Measurements from ENCODE around the gene ARSH. TPM values are rescaled to one million over a fixed set of nuclear protein-coding genes. Genes with fewer than 3 reads are reported as not detected.
"Not testable (repeated sequence)": the region's sequence is repeated elsewhere in the genome, so short reads cannot be mapped to it uniquely, and the experiment has no call there.

ARSH gene
- total RNA-seq = not detected
- long read RNA-seq = 0 reads

DNA sequence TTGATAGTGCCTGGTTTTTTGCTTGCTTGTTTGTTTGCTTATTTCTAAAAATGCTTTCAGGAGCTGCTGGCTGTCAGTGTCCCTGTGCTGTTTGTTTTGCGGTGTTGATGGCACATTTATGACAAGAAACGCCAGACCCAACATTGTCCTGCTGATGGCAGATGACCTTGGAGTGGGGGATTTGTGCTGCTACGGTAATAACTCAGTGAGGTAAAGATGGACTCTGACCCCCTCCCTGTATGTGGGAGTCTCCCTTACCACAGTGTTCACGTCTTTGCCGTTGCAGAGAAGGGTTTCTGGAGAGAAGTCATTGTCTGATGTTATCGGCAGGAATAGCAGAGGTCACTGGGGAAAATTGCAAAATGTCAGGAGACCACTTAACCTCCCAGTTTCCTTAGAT lies at the start of gene ARSH:
TSS of gene ARSH (plus strand) at position 52 of the 400 bp plus-strand sequence. CDS start at position 119, 67 bp downstream.
- no peak for DNase-seq
- no peak for ATAC-seq
- Histone ChIP-seq H3K27ac (no peak within 1 kb of the TSS), H3K27me3 (no peaks in the 10 kb centered on the region), H3K9me3 (peaks cover 0 to 5% (median 1%) of the 10 kb centered on the region in 4 donors), H3K4me3 (no peak within 1 kb of the TSS), H3K36me3 (no peaks in the 10 kb centered on the region), H3K4me1 (no peaks in the 10 kb centered on the region)
- WGBS (ENCODE audit: insufficient coverage, low coverage, low lambda C conversion rate, missing lambda C conversion rate) = 52% methylated on average over 5 of the region's 6 CpGs
- intact Hi-C loops (cut with DNase I) = no loop called here
- TF ChIP-seq POLR2A (IDR thresholded peaks at IDR 0.05) = no peak
- TF ChIP-seq, protein P1, sequence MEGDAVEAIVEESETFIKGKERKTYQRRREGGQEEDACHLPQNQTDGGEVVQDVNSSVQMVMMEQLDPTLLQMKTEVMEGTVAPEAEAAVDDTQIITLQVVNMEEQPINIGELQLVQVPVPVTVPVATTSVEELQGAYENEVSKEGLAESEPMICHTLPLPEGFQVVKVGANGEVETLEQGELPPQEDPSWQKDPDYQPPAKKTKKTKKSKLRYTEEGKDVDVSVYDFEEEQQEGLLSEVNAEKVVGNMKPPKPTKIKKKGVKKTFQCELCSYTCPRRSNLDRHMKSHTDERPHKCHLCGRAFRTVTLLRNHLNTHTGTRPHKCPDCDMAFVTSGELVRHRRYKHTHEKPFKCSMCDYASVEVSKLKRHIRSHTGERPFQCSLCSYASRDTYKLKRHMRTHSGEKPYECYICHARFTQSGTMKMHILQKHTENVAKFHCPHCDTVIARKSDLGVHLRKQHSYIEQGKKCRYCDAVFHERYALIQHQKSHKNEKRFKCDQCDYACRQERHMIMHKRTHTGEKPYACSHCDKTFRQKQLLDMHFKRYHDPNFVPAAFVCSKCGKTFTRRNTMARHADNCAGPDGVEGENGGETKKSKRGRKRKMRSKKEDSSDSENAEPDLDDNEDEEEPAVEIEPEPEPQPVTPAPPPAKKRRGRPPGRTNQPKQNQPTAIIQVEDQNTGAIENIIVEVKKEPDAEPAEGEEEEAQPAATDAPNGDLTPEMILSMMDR (IDR thresholded peaks at IDR 0.05) = no peak

- ATAC-seq (no peak), DNase-seq (no peak)
- Histone ChIP-seq H3K27me3 (no peaks in the 10 kb centered on the region), H3K36me3 (peaks cover 0 to 37% (median 16%) of the 10 kb centered on the region in 4 donors), H3K4me1 (peaks cover 0 to 17% (median 0%) of the 10 kb centered on the region in 4 donors), H3K9me3 (no peaks in the 10 kb centered on the region), H3K4me3 (no peak overlapping the region), H3K27ac (no peak overlapping the region)
- TF ChIP-seq POLR2A (IDR thresholded peaks at IDR 0.05) = no peak
- TF ChIP-seq, protein P1 (IDR thresholded peaks at IDR 0.05) = no peak
- intact Hi-C loops (cut with DNase I) = no loop called here
- 63% methylated on average over 1 of the region's 9 CpGs for WGBS (ENCODE audit: insufficient coverage, low coverage, low lambda C conversion rate, missing lambda C conversion rate)
These were observed 48.1 kb upstream of the ARSH start for GRCh38 chrX:2958199-2958598.

DNA sequence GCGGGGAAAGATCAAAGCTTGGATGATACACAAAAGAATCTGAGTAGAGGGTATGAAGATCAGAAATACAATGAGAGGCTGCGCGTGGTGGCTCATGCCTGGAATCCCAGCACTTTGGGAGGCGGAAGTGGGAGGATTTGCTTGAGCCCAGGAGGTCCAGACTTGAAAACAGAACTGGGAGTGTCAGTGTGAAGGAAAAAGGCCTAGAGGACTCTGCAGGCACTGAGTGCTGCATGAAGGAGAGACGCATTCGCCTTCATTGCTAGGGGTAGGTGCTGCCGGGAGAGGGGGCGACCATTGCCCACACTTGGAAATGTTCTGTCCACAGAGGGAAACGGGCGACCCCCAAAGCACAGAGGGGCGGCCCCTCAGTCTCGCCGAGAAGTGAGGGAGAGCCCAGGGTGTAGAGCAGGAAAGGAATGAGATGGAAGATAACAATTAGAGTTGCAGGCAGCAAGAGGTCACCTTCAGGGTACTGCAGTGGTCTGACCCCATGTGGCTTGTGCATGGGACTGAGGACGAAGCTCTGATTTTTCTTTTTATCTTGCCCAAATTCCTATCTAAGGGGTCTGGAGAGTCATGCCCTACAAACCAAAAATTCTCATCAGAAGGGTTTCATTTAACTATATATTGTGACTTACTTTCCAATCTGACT lies 45.4 kb upstream of the ARSH start:
- intact Hi-C loops (cut with DNase I) = no loop called here
- no peaks in the 10 kb centered on the region for H3K9me3 ChIP-seq
- ATAC-seq (no peak), DNase-seq (no peak)
- H3K4me3 ChIP-seq = no peak overlapping the region
- H3K27ac ChIP-seq = no peak overlapping the region
- H3K36me3 ChIP-seq = peaks cover 0 to 16% (median 10%) of the 10 kb centered on the region in 4 donors
- peaks cover 0 to 24% (median 3%) of the 10 kb centered on the region in 4 donors for H3K4me1 ChIP-seq
- 89% methylated on average over 13 of the region's 14 CpGs for WGBS (ENCODE audit: insufficient coverage, low coverage, low lambda C conversion rate, missing lambda C conversion rate)
- H3K27me3 ChIP-seq = no peaks in the 10 kb centered on the region
- TF ChIP-seq, protein P1 (IDR thresholded peaks at IDR 0.05) = no peak
- no peak for TF ChIP-seq POLR2A (IDR thresholded peaks at IDR 0.05)

- peaks cover 0 to 15% (median 9%) of the 10 kb centered on the region in 4 donors for H3K36me3 ChIP-seq
- DNase-seq (peak; percentile 31 to 65 (median 62)), ATAC-seq (peak; percentile 59 to 70 (median 66))
- no peaks in the 10 kb centered on the region for H3K27me3 ChIP-seq
- intact Hi-C loops (cut with DNase I) = no loop called here
- WGBS (ENCODE audit: insufficient coverage, low coverage, low lambda C conversion rate, missing lambda C conversion rate) = 62% methylated on average over 11 of the region's 11 CpGs
- no peak for TF ChIP-seq POLR2A (IDR thresholded peaks at IDR 0.05)
- TF ChIP-seq, protein P1 (IDR thresholded peaks at IDR 0.05) = no peak
- peak overlapping the region in 1 of 3 donors; percentile 72 for H3K27ac ChIP-seq
- peaks cover 0 to 24% (median 6%) of the 10 kb centered on the region in 4 donors for H3K4me1 ChIP-seq
- H3K4me3 ChIP-seq = peak overlapping the region in 2 of 3 donors; percentile 16 to 56
- no peaks in the 10 kb centered on the region for H3K9me3 ChIP-seq
These were observed 44.0 kb upstream of the ARSH start for GRCh38 chrX:2962381-2962780.

DNA sequence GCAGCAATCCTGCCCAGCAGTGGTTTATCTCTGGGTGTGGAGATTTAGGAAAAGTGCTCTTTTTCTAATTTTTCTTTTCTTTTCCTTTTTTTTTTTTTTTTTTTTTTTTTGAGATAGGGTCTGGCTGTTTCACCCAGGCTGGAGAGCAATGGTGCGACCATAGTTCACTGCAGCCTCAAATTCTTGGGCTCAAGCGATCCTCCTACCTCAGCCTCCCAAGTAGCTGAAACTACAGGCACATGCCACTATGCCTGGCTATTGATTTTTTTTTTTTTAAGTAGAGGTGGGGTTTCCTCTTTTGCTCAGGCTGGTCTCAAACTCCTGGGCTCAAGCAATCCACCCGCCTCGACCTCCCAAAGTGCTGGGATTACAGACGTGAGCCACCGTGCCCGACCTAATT lies 42.9 kb upstream of the ARSH start:
- DNase-seq; H3K36me3 ChIP-seq; intact Hi-C loops (cut with DNase I); H3K27me3 ChIP-seq; H3K9me3 ChIP-seq: not testable (repeated sequence)
- WGBS (ENCODE audit: insufficient coverage, low coverage, low lambda C conversion rate, missing lambda C conversion rate) = 49% methylated on average over 7 of the region's 7 CpGs
- peak in 3 of 4 donors; percentile 9 to 24 (median 17) for ATAC-seq
- H3K4me3 ChIP-seq = peak overlapping the region; percentile 18 to 56 (median 56)
- peak overlapping the region in 2 of 3 donors; percentile 72 to 89 for H3K27ac ChIP-seq
- H3K4me1 ChIP-seq = peaks cover 0 to 24% (median 6%) of the 10 kb centered on the region in 4 donors
